Endodermal cell (in vitro differentiated cells): ENCODE data around the gene ST7. TPM values are rescaled to one million over a fixed set of nuclear protein-coding genes. Genes with fewer than 3 reads are reported as not detected.

ENCODE experiments used
- DNase-seq: peaks from one replicate; pipeline ENCODE4 v3.0.0-alpha.2; 2017
- H3K27ac ChIP-seq: 2 replicates; pipeline ENCODE4 v1.5.1; 2013; ENCODE audit warnings: mild to moderate bottlenecking, low read depth, low read length, moderate library complexity
- H3K27me3 ChIP-seq: 2 replicates; pipeline ENCODE4 v1.6.1; 2013; ENCODE audit warnings: mild to moderate bottlenecking, low read length, moderate library complexity; ENCODE audit not compliant: insufficient read depth, control insufficient read depth, poor library complexity, severe bottlenecking
- H3K36me3 ChIP-seq: 2 replicates; pipeline ENCODE4 v1.7.0; 2013; ENCODE audit warnings: mild to moderate bottlenecking, low read length, moderate library complexity; ENCODE audit not compliant: control insufficient read depth, insufficient read depth
- H3K4me1 ChIP-seq: one replicate; pipeline ENCODE4 v1.7.0; 2013; ENCODE audit warnings: low read length; ENCODE audit not compliant: control insufficient read depth, insufficient read depth
- H3K4me3 ChIP-seq: 2 replicates; pipeline ENCODE4 v1.5.1; 2013; ENCODE audit warnings: mild to moderate bottlenecking, low read length, moderate library complexity
- H3K9ac ChIP-seq: 2 replicates; pipeline ENCODE4 v1.6.1; 2013; ENCODE audit warnings: mild to moderate bottlenecking, low read length, moderate library complexity; ENCODE audit not compliant: poor library complexity, severe bottlenecking; ENCODE audit errors: extremely low read depth
- H3K9me3 ChIP-seq: 2 replicates; pipeline ENCODE4 v1.6.1; 2013; ENCODE audit warnings: mild to moderate bottlenecking, low read length, moderate library complexity; ENCODE audit not compliant: control insufficient read depth
- H3K27ac Mint-ChIP-seq: 2 replicates; pipeline ENCODE4 v1.8.0; 2020; ENCODE audit warnings: mixed read lengths
- H3K27me3 Mint-ChIP-seq: 2 replicates; pipeline ENCODE4 v1.8.0; 2021; ENCODE audit warnings: mild to moderate bottlenecking, mixed read lengths; ENCODE audit not compliant: insufficient read depth
- H3K36me3 Mint-ChIP-seq: 2 replicates; pipeline ENCODE4 v1.8.0; 2020; ENCODE audit warnings: low read depth, mixed read lengths
- H3K4me1 Mint-ChIP-seq: 2 replicates; pipeline ENCODE4 v1.8.0; 2020; ENCODE audit warnings: mixed read lengths
- H3K4me3 Mint-ChIP-seq: 2 replicates; pipeline ENCODE4 v1.8.0; 2020; ENCODE audit warnings: mild to moderate bottlenecking, moderate library complexity, mixed read lengths
- H3K9me3 Mint-ChIP-seq: 2 replicates; pipeline ENCODE4 v1.8.0; 2020; ENCODE audit warnings: mild to moderate bottlenecking, mixed read lengths
- CTCF ChIP-seq: fragments of 200-600 bp; sonication (generic); conservative IDR thresholded peaks from 2 replicates; pipeline ENCODE4 v1.5.0; 2021; ENCODE audit warnings: antibody characterized with exemption, mild to moderate bottlenecking
- WGBS, 2 experiments: methylation state at CpG; one replicate each; pipeline versions ENCODE4 v1.1.5 to v1.1.7; 2013; ENCODE audit warnings: missing lambda C conversion rate in 2 of 2, mixed read lengths in 1 of 2; ENCODE audit not compliant: insufficient coverage in 1 of 2, insufficient read length in 1 of 2; 5-methylcytosine and 5-hydroxymethylcytosine counted together
- total RNA-seq, 2 donors: library from RNA; stranded (reverse); fragmentation: NEBNext Ultra II Directional in 1 of 2; extraction: Animal tissue kit (Norgen Biotek cat#: 25700) in 1 of 2; gene quantifications; 2 replicates in 1 of 2; 3 replicates in 1 of 2; pipeline ENCODE4 v1.2.1, GENCODE V29; 2021

Gene ST7
- total RNA-seq, 2 donors from 2014 or later = 6.4 to 8.9 TPM

DNA sequence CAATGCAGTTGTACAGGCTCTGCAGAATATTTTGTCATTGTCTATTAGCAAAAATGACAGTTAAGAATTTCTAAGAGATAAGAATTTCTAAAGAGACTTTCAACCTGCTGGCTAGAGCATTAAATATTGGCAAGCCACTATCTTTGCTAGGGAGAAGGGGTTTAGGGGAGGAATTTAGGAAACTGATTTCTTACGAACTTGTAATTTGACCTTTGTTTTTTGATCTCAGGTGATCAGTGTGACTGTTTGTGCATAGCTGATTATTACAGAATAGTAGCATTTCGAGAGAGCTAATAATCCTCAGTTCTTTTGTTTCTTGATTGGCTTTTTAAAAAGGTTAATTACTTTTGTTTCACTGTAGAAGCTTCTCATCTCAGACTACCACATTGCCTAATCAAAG, 68.1 kb downstream of the ST7 start:
- Histone ChIP-seq H3K9ac (no peak overlapping the region), H3K27ac (peak overlapping the region; percentile 99), H3K9me3 (no peaks in the 10 kb centered on the region), H3K4me1 (peaks cover 7% of the 10 kb centered on the region), H3K4me3 (no peak overlapping the region), H3K27me3 (peaks cover 42% of the 10 kb centered on the region), H3K36me3 (no peaks in the 10 kb centered on the region)
- Mint-ChIP-seq H3K9me3 (no peaks in the 10 kb centered on the region), H3K4me1 (peaks cover 10% of the 10 kb centered on the region), H3K27ac (no peak overlapping the region), H3K4me3 (no peak overlapping the region), H3K27me3 (peaks cover 6% of the 10 kb centered on the region), H3K36me3 (no peaks in the 10 kb centered on the region)
- TF ChIP-seq CTCF = no peak
- WGBS, 2 experiments = 85 to 90% methylated on average over 2 of the region's 2 CpGs
- no peak for DNase-seq

- no peak for TF ChIP-seq CTCF
- Histone ChIP-seq H3K4me1 (peaks cover 7% of the 10 kb centered on the region), H3K9ac (no peak overlapping the region), H3K27me3 (peaks cover 35% of the 10 kb centered on the region), H3K4me3 (no peak overlapping the region), H3K9me3 (no peaks in the 10 kb centered on the region), H3K27ac (no peak overlapping the region), H3K36me3 (no peaks in the 10 kb centered on the region)
- Mint-ChIP-seq H3K4me3 (no peak overlapping the region), H3K9me3 (no peaks in the 10 kb centered on the region), H3K4me1 (peaks cover 10% of the 10 kb centered on the region), H3K27me3 (peaks cover 5% of the 10 kb centered on the region), H3K36me3 (no peaks in the 10 kb centered on the region), H3K27ac (no peak overlapping the region)
- DNase-seq = no peak
- 97% methylated on average over 4 of the region's 5 CpGs; no CpG with 5 or more reads in 1 of the 2 experiments for WGBS, 2 experiments
These were observed 68.7 kb downstream of the ST7 start for GRCh38 chr7:117021986-117022385.

DNA sequence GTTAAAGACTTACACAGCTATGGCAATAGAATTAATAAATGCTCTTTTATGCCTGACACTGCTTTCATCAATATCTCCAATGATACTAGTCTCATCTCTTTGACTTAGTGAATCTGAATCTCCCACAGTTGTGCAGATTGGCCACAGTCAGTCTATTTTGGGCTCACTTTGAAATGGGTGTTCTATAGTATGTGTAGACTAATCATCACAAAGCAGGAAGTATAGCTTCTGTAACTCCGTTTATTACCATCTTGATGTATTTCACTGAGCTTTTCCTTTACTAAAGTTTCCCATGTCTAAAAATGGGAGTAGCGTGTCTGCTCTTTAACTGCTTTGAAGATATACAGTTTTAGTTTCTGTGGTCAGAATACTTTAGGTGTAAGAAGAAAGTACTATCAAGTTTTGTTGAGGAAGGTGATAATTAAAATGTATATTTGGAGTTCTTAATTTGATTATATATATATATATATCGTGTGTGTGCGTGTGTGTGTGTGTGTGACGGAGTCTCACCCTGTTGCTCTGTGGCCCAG, 70.1 kb downstream of the ST7 start:
- H3K27me3 ChIP-seq = peaks cover 21% of the 10 kb centered on the region
- H3K27me3 Mint-ChIP-seq = no peaks in the 10 kb centered on the region
- H3K4me3 ChIP-seq = no peak overlapping the region
- H3K4me1 ChIP-seq = peaks cover 7% of the 10 kb centered on the region
- TF ChIP-seq CTCF = no peak
- H3K27ac ChIP-seq = no peak overlapping the region
- H3K9me3 ChIP-seq = no peaks in the 10 kb centered on the region
- no peak overlapping the region for H3K27ac Mint-ChIP-seq
- no peak overlapping the region for H3K4me3 Mint-ChIP-seq
- no peaks in the 10 kb centered on the region for H3K9me3 Mint-ChIP-seq
- no peaks in the 10 kb centered on the region for H3K36me3 ChIP-seq
- H3K4me1 Mint-ChIP-seq = peaks cover 10% of the 10 kb centered on the region
- DNase-seq = no peak
- H3K36me3 Mint-ChIP-seq = no peaks in the 10 kb centered on the region
- WGBS, 2 experiments = 95 to 100% methylated on average over 2 to 3 of the region's 5 CpGs
- no peak overlapping the region for H3K9ac ChIP-seq
